Occipital lobe (tissue), 2 donors: ENCODE data around the gene MYO1E. TPM values are rescaled to one million over a fixed set of nuclear protein-coding genes. Genes with fewer than 3 reads are reported as not detected.
"Not testable (repeated sequence)": the region's sequence is repeated elsewhere in the genome, so short reads cannot be mapped to it uniquely, and the experiment has no call there.

Source experiments
- DNase-seq: peaks from one replicate; lab custom pipeline; 2025; lab: John Stamatoyannopoulos, UW
- total RNA-seq: library from RNA; depleted of rRNA; stranded (reverse); fragments of >200 nt; gene quantifications from one replicate; pipeline ENCODE4 v1.2.3, GENCODE V29; 2014

Gene MYO1E
- total RNA-seq, 1 donor from 2014 or later = 31.2 TPM

- DNase-seq = no peak
These were observed 20.5 kb downstream of the MYO1E start for GRCh38 chr15:59352189-59352588.

GRCh38 chr15:59350421-59350732 lies 22.3 kb downstream of the MYO1E start:
- no peak for DNase-seq

GRCh38 chr15:59349680-59350420 lies 22.8 kb downstream of the MYO1E start:
- no peak for DNase-seq

GRCh38 chr15:59347915-59348314 lies 24.8 kb downstream of the MYO1E start:
- DNase-seq = no peak

GRCh38 chr15:59346951-59347350 lies 25.7 kb downstream of the MYO1E start:
- no peak for DNase-seq

GRCh38 chr15:59345326-59345725 lies 27.3 kb downstream of the MYO1E start:
- DNase-seq = no peak

GRCh38 chr15:59344311-59344710 lies 28.4 kb downstream of the MYO1E start:
- DNase-seq = no peak

- no peak for DNase-seq
These were observed 32.3 kb downstream of the MYO1E start for GRCh38 chr15:59340325-59340724.

- no peak for DNase-seq
These were observed 33.4 kb downstream of the MYO1E start for GRCh38 chr15:59339252-59339672.

GRCh38 chr15:59338414-59338813 lies 34.3 kb downstream of the MYO1E start:
- no peak for DNase-seq

GRCh38 chr15:59336725-59337124 lies 35.9 kb downstream of the MYO1E start:
- DNase-seq = not testable (repeated sequence)

- DNase-seq = no peak
These were observed 37.4 kb downstream of the MYO1E start for GRCh38 chr15:59335207-59335786.

GRCh38 chr15:59334076-59334415 lies 38.6 kb downstream of the MYO1E start:
- DNase-seq = no peak

GRCh38 chr15:59333401-59334075 lies 39.1 kb downstream of the MYO1E start:
- DNase-seq = no peak

- DNase-seq = no peak
These were observed 40.7 kb downstream of the MYO1E start for GRCh38 chr15:59332009-59332408.

GRCh38 chr15:59330649-59331048 lies 42.0 kb downstream of the MYO1E start:
- no peak for DNase-seq

GRCh38 chr15:59329570-59330350 lies 42.9 kb downstream of the MYO1E start:
- DNase-seq = no peak

GRCh38 chr15:59329091-59329490 lies 43.6 kb downstream of the MYO1E start:
- no peak for DNase-seq

- no peak for DNase-seq
These were observed 44.7 kb downstream of the MYO1E start for GRCh38 chr15:59327942-59328341.

GRCh38 chr15:59326856-59327255 lies 45.8 kb downstream of the MYO1E start:
- DNase-seq = no peak

GRCh38 chr15:59322056-59322759 lies 50.5 kb downstream of the MYO1E start:
- no peak for DNase-seq
